ENCODE results near the gene MAP4K2.
A peak's percentile ranks its signal among the peaks of the same experiment; 100 is the strongest.

MAP4K2 gene

GRCh38 chr11:64764040-64764611, 38.9 kb downstream of the MAP4K2 start:
- no peak for TF ChIP-seq CEBPB (IDR thresholded peaks at IDR 0.05)
- no peak for TF ChIP-seq REST (IDR thresholded peaks at IDR 0.05; ENCODE audit: low read depth)
- TF ChIP-seq USF1 (IDR thresholded peaks at IDR 0.05), result no peak
- no peak for TF ChIP-seq YY1 (IDR thresholded peaks at IDR 0.05; ENCODE audit: low read depth)
- no peak for TF ChIP-seq EGR1 (IDR thresholded peaks at IDR 0.05)
- TF ChIP-seq TEAD4 (IDR thresholded peaks at IDR 0.05), result no peak
- TF ChIP-seq TAF1 (IDR thresholded peaks at IDR 0.05; ENCODE audit: low read depth), result no peak
- TF ChIP-seq TCF12 (IDR thresholded peaks at IDR 0.05; ENCODE audit: low read depth), result no peak
- TF ChIP-seq EP300 (IDR thresholded peaks at IDR 0.05; ENCODE audit: borderline replicate concordance), result no peak
- no peak for TF ChIP-seq MAX (IDR thresholded peaks at IDR 0.05)
- no peak for TF ChIP-seq CREB1 (IDR thresholded peaks at IDR 0.05; ENCODE audit: low read depth)
- no peak for TF ChIP-seq FOXM1 (IDR thresholded peaks at IDR 0.05; ENCODE audit: borderline replicate concordance, low read depth)
- no peak for TF ChIP-seq ZBTB7A (IDR thresholded peaks at IDR 0.05; ENCODE audit: low read depth)
- no peak for TF ChIP-seq RAD21 (IDR thresholded peaks at IDR 0.05; ENCODE audit: low read depth)
- TF ChIP-seq NFIC (IDR thresholded peaks at IDR 0.05), result no peak

- no peak for TF ChIP-seq REST (IDR thresholded peaks at IDR 0.05; ENCODE audit: low read depth)
- TF ChIP-seq TAF1 (IDR thresholded peaks at IDR 0.05; ENCODE audit: low read depth), result no peak
- TF ChIP-seq TEAD4 (IDR thresholded peaks at IDR 0.05), result no peak
- TF ChIP-seq USF1 (IDR thresholded peaks at IDR 0.05), result no peak
- TF ChIP-seq CEBPB (IDR thresholded peaks at IDR 0.05), result no peak
- TF ChIP-seq MAX (IDR thresholded peaks at IDR 0.05), result no peak
- TF ChIP-seq EGR1 (IDR thresholded peaks at IDR 0.05), result no peak
- TF ChIP-seq RAD21 (IDR thresholded peaks at IDR 0.05; ENCODE audit: low read depth), result no peak
- no peak for TF ChIP-seq FOXM1 (IDR thresholded peaks at IDR 0.05; ENCODE audit: borderline replicate concordance, low read depth)
- no peak for TF ChIP-seq ZBTB7A (IDR thresholded peaks at IDR 0.05; ENCODE audit: low read depth)
- TF ChIP-seq CREB1 (IDR thresholded peaks at IDR 0.05; ENCODE audit: low read depth), result no peak
- no peak for TF ChIP-seq EP300 (IDR thresholded peaks at IDR 0.05; ENCODE audit: borderline replicate concordance)
- no peak for TF ChIP-seq TCF12 (IDR thresholded peaks at IDR 0.05; ENCODE audit: low read depth)
- TF ChIP-seq NFIC (IDR thresholded peaks at IDR 0.05), result no peak
- TF ChIP-seq YY1 (IDR thresholded peaks at IDR 0.05; ENCODE audit: low read depth), result no peak
These were observed 39.4 kb downstream of the MAP4K2 start for GRCh38 chr11:64763526-64764039.

DNA sequence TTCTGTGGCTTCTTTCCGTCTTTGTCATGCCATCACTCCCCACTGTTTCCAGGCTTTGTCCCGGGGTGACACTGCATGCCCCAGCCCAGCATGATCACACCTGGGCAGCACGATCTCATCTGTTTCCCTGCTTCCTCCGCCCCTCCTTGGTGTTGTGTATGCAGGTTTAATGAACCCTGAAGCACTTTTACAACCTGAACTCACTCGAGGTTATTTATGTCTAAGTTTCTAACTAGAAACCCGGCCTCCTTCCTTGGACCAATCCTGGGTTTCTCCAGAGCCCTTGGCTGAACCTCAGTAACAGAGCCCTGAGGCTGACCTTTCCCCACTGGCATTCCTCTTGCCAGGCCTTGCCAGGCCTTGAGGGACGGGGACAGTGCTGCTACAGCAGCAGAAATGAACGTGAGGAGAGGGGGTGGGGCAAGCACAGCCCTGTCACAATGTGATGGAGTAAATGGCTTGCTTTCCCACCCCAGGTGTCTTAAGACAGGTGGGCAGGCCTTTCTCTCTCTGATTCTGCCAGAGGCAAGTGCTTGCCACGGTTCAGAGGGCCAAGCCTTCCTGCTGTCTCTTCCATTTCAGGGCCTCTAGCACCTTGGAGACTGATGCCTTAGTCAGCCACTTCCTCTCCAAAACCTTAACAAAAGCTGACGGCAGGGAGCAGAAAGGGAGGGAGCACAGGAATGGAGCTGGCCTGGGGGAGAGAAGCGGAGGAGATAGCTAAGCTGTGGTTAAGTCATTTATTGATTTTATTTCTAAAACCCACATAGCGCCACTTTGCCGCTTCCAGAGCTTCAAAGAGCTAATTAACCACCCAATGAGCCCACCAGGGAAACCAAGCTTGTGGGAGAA, 40.1 kb downstream of the MAP4K2 start:
- no peak for TF ChIP-seq CEBPB (IDR thresholded peaks at IDR 0.05)

DNA sequence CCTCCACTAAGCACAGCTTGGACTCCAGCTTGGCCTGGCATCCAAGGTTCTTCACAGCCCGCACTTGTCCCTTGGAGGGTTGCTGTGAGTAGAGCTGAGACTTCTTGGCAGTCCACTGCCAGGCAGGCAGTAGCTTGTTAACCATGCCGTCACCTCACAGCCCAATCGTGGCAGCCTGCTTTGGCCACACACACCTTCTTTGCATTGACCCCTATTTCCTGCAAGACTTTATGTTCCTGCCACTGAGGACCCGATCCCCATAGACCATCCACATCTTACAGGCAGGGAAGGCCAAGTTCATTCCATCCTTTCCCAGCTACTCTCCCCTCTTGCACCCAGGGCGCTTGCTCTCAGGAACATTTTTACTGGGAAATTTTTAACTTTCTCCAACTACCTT, 40.7 kb downstream of the MAP4K2 start:
- TF ChIP-seq TEAD4 (IDR thresholded peaks at IDR 0.05), result no peak
- TF ChIP-seq CEBPB (IDR thresholded peaks at IDR 0.05), result no peak
- no peak for TF ChIP-seq CREB1 (IDR thresholded peaks at IDR 0.05; ENCODE audit: low read depth)
- no peak for TF ChIP-seq EP300 (IDR thresholded peaks at IDR 0.05; ENCODE audit: borderline replicate concordance)

GRCh38 chr11:64760759-64761420, 42.1 kb downstream of the MAP4K2 start:
- TF ChIP-seq USF1 (IDR thresholded peaks at IDR 0.05), result no peak
- TF ChIP-seq CEBPB (IDR thresholded peaks at IDR 0.05), result no peak
- TF ChIP-seq EGR1 (IDR thresholded peaks at IDR 0.05), result no peak
- no peak for TF ChIP-seq TEAD4 (IDR thresholded peaks at IDR 0.05)
- no peak for TF ChIP-seq RAD21 (IDR thresholded peaks at IDR 0.05; ENCODE audit: low read depth)
- no peak for TF ChIP-seq TAF1 (IDR thresholded peaks at IDR 0.05; ENCODE audit: low read depth)
- 0 out of 2 replicates have a peak, but pooled peaks have one; percentile 5 for TF ChIP-seq ZBTB7A (IDR thresholded peaks at IDR 0.05; ENCODE audit: low read depth)
